Stimulated activated CD8-positive, alpha-beta memory T cell treated with anti-CD3 and anti-CD28 coated beads, Interleukin-2, amount 100 ng/mL, for 48 hours (primary cell): Measurements from ENCODE around the gene ARHGEF1.

Source experiments
- DNase-seq, 2 donors: peaks; one replicate each; pipeline ENCODE4 v3.0.0-alpha.2; 2020; ENCODE audit warnings: low read depth in 2 of 2

Gene ARHGEF1

GRCh38 chr19:41882568-41883462 lies at the start of gene ARHGEF1:
TSS of gene ARHGEF1 (plus strand) at chr19:41883184. CDS start at chr19:41888083, 4,899 bp downstream.
- DNase-seq, result no peak

DNA sequence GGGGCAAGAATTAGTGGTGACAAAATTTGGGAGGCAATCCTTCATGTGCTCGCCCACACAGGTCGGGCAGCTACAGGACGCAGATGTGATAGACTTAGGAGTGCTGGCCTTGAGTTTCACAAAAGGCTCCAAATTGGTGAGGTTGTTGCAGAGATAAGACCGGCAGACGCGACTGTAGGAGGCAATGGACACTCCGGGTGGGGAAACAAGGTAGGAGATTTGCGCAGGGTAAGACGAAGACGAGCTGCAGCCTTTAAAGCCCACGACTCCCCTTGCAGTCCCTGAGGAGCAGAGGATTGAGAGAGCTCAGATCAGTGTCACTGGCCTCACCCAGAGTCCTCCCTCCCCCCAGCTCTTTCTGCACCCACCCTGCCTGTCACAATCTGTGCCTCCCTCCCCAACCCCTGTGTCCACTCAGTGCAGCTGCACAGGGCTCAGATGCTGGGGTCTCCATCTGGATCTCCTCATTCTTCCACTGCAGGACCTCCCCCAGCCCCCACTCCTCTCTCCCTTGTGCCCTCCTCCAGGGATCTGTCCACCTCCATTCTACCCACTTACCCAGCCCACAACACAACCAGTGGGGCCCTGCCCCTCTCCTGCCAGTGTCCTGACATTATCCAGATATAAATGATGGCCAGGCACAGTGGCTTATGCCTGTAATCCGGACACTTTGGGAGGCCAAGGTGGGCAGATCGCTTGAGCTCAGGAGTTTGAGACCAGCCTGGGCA lies 44.8 kb upstream of the ARHGEF1 start:
- DNase-seq, result no peak

DNA sequence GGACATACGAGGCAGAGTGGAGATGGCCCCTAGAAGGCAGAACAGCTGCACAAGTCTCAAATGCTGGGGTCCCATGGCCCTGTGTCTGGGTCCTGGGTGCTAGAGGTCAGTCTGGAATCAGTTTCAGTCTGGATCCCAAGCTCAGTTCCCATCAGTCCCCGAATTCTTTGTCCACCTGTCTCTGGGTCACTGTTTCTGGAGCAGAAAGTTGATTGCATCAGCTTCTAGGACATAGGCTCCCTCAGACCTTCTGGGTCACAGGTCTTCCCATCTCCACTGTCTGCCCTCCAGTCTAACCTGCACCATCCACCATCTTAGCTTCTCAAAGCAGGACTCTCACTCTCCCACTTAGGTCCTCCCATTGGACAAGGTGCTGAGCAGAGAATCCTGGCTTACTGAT lies 43.8 kb upstream of the ARHGEF1 start:
- DNase-seq, result no peak

DNA sequence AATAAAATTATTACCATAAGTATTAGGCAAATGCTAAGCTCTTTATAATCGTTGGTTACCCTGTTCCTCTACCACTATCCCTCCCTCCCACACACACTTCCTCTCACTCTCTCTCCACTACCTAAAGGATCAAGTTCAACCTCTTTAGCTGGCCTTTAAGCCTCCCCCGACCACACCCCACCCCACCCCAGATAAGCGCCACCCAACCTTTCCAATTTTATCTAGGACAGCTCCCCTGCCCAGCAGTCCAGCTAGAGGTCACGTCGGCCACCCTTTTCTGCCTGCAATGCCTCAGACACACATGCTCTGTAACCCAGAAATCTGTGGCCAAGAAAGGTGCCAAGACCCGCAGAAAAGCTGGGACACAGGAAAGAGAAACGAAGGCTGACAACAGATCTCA lies 39.6 kb upstream of the ARHGEF1 start:
- DNase-seq, result no peak

DNA sequence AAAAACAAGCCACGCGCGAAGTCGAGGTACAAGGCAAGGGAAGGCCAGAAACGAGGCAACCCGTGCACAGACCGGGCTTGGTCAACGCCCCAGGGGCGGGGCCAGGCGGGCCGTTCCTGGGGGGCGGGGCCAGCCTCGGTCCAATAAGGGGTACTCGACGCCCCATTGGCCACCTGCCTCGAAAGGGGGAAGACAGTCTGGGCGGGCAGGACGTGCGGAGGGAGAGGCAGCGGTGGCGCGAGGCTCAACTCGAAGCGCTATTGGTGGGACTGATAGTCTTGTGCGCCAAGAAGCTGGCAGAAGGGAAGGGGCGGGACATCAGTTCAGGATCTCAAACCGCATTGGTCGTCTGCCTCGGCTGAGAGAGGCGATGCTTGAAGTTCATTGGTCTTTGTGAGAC lies 38.4 kb upstream of the ARHGEF1 start, which contains the start of gene LYPD4:
Gene LYPD4, minus strand, starts transcription at position 83 of the 400 bp plus-strand sequence. CDS start 5,398 bp downstream, outside the sequence.
- no peak for DNase-seq

DNA sequence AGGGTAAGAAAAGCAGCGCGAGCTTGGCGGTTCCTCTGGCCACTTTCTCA lies 38.2 kb upstream of the ARHGEF1 start, which contains the start of gene DMRTC2:
Gene DMRTC2, plus strand, starts transcription at position 42 of the 50 bp plus-strand sequence. CDS start 2,387 bp downstream, outside the sequence.
- no peak for DNase-seq

DNA sequence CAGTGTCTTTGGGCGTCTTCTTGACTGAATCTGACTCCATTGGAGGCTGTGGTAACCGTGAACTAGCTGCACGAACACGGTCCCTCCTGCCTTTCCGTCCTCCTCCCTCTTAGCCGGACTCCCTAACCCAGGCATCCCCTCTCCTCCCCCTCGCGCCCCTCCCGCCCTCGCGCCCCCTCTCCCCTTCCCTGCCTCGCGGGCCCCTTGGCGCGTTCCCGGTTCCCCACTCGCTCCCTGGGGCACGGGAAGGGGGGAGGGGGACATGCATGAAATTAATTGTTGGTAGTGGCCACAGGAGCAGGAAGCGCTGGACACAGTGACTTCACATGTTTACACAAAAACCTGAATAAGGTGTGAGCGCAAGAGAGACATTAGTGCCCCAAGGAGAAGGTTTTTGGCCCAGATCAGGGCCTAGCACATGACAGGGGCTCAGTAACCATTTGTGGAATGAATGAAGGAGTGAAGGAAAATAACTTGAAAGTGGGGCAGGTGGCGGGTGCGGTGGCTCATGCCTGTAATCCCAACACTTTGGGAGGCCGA lies 37.9 kb upstream of the ARHGEF1 start:
- DNase-seq, result no peak

GRCh38 chr19:41847351-41848105 lies 35.5 kb upstream of the ARHGEF1 start:
- no peak for DNase-seq

DNA sequence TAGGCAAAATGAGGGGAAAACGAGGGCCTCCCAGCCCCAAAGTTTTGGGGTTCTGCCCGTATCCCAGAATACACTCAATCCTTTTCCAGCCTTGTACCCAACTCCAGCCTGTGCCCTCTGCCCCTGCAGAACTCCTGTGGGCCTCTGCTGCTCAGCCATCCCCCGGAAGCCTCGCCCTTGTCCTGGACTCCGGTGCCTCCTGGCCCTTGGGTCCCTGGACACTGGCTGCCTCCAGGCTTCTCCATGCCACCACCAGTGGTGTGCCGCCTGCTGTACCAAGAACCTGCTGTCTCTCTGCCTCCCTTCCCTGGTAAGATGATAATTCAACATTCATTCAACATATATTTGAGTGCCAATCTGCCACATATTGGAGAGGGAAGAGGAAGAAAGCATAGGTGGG lies 34.3 kb upstream of the ARHGEF1 start:
- DNase-seq, result no peak

- no peak for DNase-seq
These were observed 33.9 kb upstream of the ARHGEF1 start for GRCh38 chr19:41849067-41849466.

GRCh38 chr19:41850381-41850780 lies 32.6 kb upstream of the ARHGEF1 start:
- no peak for DNase-seq

GRCh38 chr19:41851456-41851855 lies 31.5 kb upstream of the ARHGEF1 start:
- no peak for DNase-seq

DNA sequence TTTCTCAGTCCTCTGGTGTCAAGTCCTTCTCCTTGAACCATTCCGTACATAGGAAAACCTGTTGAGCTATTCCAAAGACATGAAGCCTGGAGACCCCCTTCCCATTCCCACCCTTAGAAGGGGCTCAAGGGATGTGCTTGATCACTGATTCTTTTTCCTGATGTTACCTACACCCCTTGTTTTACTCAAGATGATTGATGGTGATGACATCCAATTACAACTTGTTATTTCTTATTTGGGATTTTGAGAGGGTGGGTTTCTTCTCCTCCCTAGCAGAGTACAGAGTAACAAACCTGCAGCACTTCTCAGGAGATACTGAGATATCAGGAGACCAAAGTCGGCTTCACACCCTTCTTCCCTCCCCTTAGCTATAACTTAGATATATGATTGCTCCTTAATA lies 29.6 kb upstream of the ARHGEF1 start:
- no peak for DNase-seq

DNA sequence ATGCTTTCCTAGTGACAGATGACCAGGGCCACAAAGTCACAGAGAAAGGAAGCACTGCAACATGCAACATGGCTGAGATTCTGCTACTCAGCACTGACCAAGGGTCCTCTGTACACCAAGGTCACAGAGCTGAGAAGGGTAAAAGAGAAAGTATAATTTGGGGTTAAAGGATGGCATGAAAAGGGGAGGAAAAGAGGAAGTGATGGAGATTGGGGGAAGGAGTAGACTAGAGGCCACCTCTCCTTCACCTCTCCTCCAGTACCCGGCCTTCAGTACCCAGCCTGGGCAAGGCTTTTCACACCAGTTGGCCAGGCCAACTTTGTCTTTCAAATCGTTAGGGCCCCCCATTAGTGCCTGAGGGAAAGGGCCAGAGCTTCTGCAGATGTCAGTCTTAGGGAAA lies 29.2 kb upstream of the ARHGEF1 start:
- DNase-seq, result no peak

DNA sequence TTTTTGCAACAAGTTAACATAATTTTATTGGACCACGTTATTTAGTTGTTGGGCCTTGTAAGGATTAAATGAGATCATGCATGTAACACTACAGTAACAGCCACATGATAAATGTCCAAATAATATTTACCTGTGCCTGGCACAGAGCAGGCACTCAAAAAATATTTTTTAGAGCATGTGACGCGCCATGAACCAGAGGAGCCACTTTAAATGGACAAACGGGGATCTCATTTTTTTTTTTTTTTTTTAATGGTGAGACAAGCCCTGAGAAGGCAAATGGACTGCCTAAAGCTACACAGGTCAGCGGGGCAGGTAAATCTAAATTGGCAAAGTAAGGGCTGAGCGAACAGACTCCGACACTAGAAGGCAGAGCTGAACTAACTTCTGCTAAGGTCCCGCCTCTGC lies 23.8 kb upstream of the ARHGEF1 start:
- no peak for DNase-seq

- DNase-seq, result peak; percentile 93 to 98
These were observed 23.2 kb upstream of the ARHGEF1 start, which contains the start of gene RPS19 for GRCh38 chr19:41859618-41860418. TSS of gene RPS19 (plus strand) at chr19:41860255. CDS start at chr19:41860775, 520 bp downstream.

DNA sequence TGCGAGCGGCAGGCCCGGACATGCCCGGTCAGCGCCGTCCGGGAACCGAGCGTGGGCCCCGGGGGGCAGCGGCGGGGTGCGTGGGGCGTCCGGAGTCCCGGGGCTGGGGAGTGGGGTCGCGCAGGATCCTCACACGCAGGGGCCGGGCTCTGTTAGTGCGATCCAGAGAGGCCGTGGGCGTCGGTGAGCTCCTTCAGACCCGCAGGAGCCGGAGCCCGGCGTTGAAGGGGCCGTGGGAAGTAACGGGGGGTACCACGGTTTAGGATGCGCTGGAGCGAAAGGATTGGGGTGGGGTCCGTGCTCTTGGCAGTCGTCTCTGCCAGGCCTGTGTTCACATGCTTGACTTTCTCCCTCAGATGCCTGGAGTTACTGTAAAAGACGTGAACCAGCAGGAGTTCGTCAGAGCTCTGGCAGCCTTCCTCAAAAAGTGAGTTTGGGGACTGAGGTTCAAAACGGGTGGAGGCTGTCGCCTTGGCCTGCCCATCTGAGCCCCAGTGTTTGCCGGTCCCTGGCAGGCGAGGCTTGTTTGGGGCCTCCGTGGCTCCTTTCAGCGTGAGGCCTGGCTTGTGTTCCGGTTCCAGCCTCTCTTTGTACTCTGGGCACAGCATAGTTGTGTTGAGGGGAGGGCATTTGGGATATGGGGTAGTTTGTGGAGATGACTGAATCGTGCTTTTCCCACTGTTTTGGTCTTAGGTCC lies 22.4 kb upstream of the ARHGEF1 start:
- no peak for DNase-seq

GRCh38 chr19:41861116-41861768 lies 21.7 kb upstream of the ARHGEF1 start:
- no peak for DNase-seq

DNA sequence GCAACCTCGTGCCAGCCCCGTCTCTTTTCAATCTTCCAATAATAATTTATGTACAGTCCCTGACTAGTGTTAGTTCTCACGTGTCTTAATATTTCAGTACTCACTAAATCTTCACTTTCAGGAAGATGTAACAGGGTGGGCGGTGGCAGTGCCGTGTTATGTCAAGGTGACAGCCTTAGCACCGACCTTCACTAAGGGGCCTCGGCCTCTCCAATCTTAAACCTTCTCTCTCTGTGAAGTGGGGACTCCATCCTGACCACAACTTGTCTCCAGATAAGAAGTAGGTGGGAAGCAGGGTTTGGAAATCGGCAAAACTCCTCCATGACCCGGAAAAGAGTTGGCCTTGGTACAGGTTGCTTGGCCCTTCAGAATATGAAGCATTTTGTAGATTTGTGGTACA lies 21.1 kb upstream of the ARHGEF1 start:
- DNase-seq, result no peak

DNA sequence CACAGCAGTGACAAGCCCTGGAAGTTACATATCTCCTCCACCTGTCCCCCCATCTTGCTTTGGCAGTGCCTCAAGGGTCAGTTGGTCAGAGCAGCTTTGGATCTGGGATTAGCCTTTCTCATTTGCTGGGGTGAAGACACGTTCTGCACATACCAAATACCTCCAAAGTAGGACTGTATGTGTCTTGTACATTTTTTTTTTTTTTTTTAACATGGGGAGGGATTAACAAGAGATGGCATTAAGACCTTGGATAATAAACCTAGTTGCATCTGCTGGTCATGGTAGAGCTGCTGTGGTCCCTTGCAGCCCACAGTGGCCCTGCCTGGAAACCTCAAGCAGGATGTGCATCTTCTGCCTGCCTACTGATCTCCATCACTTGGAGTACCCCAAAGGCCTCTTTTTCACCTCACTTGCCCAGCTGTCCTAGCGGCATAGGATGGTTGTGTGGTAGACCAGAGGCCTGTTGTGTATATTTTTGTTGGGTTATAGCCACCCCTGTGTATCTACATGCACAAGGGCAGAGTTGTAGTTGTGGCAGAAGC lies 20.5 kb upstream of the ARHGEF1 start:
- DNase-seq, result no peak
